Astrocyte (in vitro differentiated cells and primary cell): ENCODE measurements around the gene STARD6.
"Not testable (repeated sequence)": the region's sequence is repeated elsewhere in the genome, so short reads cannot be mapped to it uniquely, and the experiment has no call there.

Source experiments
- EZH2 ChIP-seq: IDR thresholded peaks from 2 replicates; pipeline ENCODE4 v1.6.1; 2012; ENCODE audit warnings: mild to moderate bottlenecking, low read length, inconsistent platforms; ENCODE audit not compliant: insufficient read depth
- TF ChIP-seq, protein P1 (sequence below): IDR thresholded peaks from 2 replicates; pipeline ENCODE4 v1.5.1; 2011; ENCODE audit warnings: low read depth, mild to moderate bottlenecking, inconsistent platforms, low read length, moderate library complexity; ENCODE audit not compliant: insufficient read depth

DNA sequence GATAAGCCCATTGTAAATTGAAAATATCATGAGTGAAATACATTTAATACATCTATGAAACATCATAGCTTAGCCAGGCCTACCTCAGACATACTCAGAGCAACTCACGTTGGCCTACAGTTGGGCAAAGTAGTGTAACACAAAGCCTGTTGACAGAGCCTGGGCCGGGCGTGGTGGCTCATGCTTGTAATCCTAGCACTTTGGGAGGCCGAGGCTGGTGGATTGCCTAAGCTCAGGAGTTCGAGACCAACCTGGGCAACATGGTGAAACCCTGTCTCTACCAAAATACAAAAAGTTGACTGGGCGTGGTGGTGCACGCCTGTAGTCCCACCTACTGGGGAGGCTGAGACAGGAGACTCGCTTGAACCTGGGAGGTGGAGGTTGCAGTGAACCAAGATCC is 58.7 kb downstream of the STARD6 start:
- TF ChIP-seq, protein P1, sequence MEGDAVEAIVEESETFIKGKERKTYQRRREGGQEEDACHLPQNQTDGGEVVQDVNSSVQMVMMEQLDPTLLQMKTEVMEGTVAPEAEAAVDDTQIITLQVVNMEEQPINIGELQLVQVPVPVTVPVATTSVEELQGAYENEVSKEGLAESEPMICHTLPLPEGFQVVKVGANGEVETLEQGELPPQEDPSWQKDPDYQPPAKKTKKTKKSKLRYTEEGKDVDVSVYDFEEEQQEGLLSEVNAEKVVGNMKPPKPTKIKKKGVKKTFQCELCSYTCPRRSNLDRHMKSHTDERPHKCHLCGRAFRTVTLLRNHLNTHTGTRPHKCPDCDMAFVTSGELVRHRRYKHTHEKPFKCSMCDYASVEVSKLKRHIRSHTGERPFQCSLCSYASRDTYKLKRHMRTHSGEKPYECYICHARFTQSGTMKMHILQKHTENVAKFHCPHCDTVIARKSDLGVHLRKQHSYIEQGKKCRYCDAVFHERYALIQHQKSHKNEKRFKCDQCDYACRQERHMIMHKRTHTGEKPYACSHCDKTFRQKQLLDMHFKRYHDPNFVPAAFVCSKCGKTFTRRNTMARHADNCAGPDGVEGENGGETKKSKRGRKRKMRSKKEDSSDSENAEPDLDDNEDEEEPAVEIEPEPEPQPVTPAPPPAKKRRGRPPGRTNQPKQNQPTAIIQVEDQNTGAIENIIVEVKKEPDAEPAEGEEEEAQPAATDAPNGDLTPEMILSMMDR: not testable (repeated sequence)
- TF ChIP-seq EZH2: not testable (repeated sequence)
